Myocyte (in vitro differentiated cells): Measurements from ENCODE around the gene UBE2E1. TPM values are rescaled to one million over a fixed set of nuclear protein-coding genes. Genes with fewer than 3 reads are reported as not detected.

Experiments used
- DNase-seq: peaks from one replicate; pipeline ENCODE4 v3.0.0-alpha.2; 2012; ENCODE audit warnings: low read depth
- total RNA-seq: library from RNA; depleted of rRNA; stranded (reverse); fragments of >200 nt; gene quantifications from 2 replicates; pipeline ENCODE4 v1.2.3, GENCODE V29; 2014

UBE2E1 gene
- total RNA-seq, 1 donor from 2014 or later = 90.8 TPM

DNA sequence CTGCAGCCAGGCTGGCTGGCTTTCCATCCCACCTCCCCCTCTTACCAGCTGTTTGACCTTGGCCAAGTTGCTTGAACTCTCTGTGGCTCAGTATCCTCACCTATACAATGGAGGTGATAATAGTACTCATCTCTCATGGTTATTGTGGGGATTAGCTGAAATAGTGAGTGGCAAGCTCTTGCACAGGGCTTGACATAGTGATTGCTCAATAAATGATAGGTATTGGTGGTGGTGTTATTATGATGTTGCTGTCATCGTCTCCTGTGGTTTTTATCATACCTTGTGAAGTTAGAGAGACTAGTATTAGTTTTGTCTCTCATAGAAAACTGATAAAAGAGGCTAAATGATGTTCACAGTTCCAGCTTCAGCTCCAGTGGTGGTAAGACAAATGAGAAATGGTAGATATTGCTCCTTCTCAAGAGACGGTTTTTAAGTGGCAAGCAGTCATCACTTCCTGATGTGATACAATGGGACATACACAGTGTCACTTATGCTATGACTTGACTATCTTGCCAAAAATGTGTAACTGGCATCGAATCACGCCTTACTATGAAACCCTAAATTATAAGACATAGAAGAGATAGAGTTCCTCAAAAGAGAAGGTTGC lies 12.1 kb upstream of the UBE2E1 start:
- no peak for DNase-seq

DNA sequence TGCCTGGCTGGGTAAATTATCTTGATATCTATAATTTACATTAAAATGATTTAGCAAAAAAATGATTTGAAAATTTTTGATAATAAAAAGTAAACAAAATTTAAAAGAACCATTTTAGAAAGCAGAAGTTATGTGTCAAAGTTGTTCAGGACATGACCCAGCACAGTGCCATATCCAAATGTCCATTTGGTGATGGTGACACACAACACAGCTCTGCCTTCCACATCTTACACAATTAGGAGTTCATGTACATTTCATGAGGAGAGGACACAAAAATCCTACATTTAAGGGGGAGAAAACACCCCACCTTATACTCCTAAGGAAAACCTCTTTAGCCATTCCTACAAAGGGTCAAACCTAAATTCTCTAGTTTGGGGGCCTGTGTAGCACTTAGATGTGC lies 10.7 kb upstream of the UBE2E1 start:
- DNase-seq = no peak

- DNase-seq = no peak
Observed at GRCh38 chr3:23796518-23796917, 9.2 kb upstream of the UBE2E1 start.

- no peak for DNase-seq
Observed at GRCh38 chr3:23797491-23797890, 8.3 kb upstream of the UBE2E1 start.

DNA sequence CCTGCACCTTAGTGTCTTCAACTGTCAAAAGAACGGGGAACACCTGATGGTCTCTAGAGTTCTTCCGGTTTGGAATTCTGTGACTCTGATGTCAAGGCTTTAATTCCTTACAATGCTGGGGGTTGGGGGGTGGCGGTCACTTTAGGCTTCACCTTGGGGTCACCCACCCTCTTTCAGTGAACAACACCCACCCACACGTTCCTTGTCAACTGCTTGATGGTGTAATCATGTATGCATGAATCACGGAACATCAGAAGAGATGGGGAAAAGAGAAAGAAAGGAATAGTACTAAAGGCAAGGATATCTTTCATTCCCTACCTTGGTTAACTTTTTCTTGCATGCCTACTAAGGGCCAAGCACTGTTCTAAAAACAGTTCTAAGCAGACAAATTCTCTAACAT lies 7.3 kb upstream of the UBE2E1 start:
- no peak for DNase-seq

GRCh38 chr3:23798876-23799275 lies 6.9 kb upstream of the UBE2E1 start:
- no peak for DNase-seq

GRCh38 chr3:23800731-23801130 lies 5.0 kb upstream of the UBE2E1 start:
- DNase-seq = peak; percentile 41

DNA sequence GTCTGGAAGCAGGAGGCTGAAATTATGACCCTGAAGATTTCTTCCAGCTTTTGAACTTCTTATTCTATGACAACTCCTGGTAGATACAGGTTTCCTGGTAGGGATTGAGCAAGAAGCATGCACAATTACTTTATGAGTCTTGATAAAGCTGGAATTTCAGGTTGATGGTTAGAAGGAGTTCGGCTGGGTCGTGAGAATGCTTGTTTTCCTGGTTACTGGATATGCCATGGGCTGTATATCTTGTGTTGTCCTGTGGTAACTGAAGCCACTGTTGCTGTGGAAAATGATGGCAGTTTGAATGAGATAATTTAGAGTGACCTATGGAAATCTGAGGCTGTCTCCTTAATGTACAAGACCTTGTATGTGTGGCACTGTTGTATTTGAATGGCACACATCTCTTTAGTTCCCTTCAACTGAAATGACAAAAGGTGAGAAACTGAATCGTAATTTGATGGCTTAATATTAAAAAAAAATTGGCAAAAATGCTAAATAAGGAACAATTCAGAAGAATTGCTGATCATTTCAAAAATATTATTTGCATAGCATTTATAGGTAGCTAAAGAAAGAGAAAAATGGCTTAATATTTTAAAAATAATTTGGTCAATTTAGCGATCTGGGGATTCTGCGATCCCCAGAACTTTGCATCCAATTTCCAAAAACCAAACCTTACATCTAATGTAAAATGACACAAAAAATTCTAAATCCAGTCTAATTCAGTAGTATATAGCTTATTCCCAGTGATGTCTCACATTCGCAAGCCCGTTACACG lies 1.1 kb upstream of the UBE2E1 start:
- DNase-seq = no peak

- DNase-seq = no peak
Observed at GRCh38 chr3:23805210-23805632, 534 bp upstream of the UBE2E1 start.

DNA sequence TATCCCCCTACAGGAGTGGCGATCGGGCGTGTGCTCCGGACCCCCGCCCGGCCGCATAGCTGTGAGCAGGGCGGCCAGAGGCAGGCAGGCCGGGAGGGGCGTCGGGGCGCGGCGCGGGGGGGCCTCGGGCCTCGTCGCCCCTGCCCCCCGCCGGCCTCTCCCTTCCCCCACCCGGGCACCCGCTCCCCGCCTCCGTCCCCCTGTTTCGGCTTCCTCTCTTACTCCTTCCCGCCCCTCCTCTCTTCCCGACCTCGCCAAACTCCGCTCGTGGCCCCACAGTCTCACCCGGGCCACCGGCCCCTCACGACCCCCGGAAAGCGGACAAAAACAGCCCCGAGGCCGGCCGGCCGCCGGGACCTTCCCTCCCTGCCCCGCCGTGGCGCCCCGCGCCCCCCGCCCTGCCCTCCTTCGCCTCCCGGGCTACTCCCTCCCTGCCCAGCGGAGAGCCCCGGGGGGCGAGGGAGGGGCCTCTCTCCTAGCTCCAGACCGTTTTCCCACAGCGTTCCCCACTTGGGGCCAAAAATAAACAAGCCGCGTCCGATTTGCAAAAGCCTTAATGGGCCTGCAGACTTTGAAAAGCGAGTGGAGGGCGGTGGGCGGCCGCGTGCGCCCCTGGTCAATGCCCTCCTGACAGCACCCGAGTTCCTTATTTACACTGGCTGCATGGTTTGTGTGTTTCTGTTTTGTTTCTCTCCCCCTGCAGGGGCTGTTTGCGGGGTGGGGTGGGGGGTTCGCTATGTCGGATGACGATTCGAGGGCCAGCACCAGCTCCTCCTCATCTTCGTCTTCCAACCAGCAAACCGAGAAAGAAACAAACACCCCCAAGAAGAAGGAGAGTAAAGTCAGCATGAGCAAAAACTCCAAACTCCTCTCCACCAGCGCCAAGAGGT lies 1.0 kb downstream of the UBE2E1 start:
- peak; percentile 43 for DNase-seq

DNA sequence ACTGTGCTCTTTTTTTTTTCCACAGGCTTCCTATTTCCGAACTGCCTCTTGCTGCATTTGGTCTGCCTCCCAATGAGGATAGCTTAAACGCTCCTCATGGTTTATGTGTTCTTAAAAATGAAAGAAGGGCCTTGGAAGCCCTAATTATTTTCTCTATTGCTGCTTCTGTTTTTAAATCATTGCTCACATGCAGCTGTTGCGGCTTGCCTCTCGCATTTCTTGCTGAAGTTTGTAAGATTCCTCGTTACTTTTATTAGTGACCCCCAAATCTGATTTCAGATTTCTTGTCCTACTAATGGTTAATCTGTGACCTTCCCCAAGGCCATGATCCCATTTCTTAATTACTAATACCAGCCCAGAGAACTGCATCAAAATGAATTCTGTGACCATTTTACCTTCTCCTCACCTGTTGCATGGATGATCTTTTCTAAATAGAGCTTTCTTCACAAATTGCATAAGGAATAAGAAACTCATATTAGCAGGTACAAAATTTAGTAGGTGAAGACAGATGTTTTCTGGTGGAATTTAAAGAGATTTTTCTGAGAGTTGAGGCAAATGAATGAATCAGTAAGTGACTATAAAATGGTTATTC lies 1.8 kb downstream of the UBE2E1 start:
- DNase-seq = peak; percentile 51

DNA sequence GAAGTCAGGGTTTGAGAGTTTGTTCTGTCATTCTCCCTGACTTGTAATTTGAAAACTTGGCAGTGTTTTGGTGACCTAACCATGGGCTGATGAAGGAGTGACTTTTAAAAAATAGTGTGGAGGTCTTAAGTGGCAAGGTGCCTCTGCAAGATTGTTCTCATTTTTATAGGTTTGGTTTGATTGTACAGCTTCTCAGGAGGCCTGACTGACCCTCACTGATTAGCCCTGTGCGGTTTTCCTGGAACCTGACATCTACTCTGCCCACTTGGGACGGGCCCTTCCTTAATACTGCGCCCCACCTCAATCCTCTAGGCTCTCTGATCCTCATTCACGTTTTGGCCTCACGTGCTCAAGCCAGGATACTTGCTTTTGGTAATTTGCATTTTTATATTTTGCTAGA lies 2.8 kb downstream of the UBE2E1 start:
- no peak for DNase-seq

DNA sequence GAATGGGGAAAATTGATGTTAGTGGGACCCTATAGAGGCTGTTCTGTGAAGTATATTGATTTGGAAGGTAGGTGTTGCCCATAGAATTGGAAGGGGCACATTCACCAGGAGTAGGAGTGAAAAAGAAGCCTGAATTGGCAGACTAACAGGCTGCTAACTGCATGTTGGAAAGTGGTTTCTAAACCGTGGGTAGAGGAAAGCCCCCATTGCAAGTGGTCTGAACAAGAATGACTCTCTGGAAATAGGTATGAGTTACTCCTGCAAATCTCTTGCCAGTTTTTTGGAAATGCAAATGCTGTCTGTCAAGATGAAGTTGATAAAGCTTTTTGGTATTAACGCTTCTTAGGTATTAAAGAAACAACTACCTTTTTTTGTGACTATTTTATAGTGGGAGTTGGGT lies 3.5 kb downstream of the UBE2E1 start:
- DNase-seq = no peak

DNA sequence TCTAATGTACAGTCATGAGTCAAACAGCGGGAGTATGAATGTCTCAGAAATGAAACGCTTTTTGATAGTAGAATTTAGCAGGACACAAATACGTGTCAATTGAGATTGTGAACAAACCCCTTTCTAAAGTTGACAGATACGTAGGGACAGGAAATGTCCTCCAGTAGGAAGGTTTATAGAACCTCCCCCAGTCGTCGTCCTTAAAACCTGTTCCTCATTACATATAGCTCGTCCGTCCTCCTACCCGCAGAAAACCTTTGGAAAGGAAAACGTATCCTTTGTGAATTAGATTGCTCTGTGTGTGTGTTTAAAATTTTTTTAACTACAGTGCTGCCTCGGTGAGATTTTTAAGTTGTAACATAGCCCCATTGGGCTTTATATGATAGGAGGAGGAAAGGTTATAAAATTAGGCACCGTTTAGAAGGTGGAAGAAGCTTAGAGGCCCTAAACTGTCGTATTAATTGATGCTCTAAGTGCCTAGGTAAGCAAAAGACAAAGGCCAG lies 4.1 kb downstream of the UBE2E1 start:
- DNase-seq = no peak

DNA sequence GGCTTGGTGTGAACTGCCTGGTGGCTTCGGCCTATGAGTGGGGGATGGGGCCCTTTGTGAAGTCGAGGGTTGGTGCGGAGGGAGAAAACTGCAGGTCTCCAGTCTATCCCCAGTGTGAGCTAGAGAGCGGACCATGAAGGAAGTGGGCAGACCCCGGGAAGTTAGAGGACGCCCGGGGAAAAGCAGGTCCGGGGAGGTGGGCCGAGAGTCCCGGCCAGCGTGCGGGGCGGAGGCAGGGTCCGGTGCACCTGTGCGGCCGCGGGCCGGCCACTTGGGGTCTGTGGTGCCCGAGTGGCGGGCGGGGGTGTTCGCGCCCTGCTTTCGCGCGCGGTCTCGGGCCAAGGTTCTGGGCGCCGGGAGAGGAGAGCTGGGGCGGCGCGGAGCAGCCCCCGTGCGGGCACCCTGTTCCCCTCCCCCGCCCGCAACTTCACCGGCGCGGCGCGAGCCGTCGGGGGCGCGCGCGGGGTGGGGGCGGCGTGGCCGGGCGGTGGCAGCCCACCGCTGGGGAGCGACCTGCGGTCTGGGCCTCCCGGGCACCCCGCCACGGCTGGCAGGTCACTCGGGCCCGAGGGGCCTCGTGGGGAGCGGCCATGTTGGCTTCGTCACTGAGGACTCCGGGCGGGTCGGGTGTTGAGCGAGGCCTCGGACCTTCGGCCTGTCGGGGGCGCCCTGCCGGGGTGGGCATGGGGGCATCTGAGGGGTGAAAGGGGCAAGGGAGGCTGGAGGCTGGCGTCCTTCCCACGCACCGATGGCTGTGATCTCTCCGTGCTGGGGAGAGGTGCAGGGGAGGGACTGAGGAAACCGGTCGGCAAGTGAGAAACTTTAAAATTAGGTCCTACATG lies 4.8 kb downstream of the UBE2E1 start:
- DNase-seq = peak; percentile 55

- no peak for DNase-seq
Observed at GRCh38 chr3:23811185-23811527, 5.4 kb downstream of the UBE2E1 start.

DNA sequence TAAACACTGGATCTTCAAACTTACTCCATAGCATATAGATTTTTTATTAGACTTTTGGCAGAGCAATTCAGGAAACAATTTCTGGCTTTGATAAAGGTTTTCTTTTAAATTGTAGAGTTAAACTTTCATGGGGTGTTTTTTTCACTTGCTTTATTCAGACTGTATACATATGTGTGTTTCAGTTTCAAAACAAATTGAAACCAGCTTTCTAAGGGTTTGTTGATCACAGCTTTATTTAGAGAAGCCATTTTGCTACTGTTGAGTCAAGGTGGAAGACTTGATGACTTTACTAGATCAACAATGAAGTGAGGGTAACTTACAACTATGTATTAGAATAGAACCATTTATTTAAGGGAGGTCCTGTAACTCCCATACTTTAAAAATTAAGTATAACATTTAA lies 6.2 kb downstream of the UBE2E1 start:
- no peak for DNase-seq

DNA sequence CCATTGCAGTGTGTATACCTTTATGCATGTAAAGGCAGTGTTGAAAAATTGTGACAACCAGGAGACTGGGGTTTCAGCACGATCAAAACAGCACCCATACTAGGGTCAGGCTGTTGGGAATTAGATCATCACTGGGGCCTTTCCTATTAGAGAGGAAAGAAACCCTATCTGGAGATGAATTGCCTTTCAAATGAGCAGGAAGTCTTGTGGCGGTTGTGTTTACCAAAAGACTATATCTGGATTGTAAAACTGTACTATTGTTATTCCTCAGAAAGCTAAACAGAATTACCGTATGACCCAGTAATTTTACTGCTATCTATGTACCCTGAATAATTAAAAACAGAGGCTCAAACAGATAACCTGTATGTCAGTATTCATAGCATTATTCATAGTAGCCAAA lies 10.1 kb downstream of the UBE2E1 start:
- DNase-seq = no peak

DNA sequence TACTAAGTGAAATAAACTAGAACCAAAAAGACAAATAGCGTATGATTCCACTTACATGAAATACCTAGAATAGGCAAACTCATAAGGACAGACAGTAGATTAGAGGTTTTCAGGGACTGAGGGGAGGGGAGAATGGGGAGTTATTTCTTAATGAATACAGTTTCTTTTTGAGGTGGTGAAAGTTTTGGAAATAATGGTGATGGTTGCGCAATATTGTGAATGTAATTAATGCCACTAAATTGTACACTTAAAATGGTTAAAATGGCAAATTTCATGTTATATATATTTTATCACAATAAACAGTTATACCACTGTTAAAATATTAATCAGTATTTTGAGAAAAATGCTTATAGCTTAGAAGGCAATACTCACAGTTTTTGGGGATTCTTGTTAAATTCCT lies 11.0 kb downstream of the UBE2E1 start:
- no peak for DNase-seq

DNA sequence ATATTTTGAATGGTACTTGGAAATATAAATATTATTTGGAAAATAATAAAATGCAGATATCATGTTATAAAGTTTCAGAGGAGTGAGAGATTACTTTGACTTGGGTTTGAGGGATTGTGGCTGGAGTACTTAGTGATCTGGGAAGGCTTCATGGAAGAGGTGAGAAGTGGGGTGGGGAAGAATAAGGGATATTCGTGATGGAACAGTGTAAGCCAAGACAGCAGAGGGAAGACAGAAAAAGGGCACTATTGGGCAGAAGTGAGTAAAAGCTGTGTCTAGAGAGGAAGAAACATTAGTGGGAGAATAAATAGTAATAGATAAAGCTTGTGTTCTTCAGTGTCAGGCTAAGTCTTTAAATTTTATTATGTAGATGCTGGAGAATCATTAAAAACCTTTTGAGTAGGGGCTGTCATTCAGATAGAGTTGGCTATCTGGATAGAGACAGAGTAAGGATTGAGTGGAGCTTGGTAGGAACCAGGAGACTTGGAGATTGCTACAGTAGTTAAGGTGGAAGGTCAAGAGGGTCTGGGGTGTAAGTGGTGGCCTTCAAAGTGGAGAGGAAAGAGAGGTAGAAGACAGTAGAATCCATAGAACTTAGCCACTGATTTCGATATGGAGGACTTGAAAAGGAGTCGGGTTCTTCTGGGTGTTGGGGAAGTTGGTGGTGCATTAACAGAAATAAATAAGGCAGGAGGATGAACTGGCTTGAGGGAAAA lies 11.9 kb downstream of the UBE2E1 start:
- DNase-seq = no peak
